Trophoblast cell (in vitro differentiated cells and primary cell): ENCODE results near the gene WIPF1.
A peak's percentile ranks its signal among the peaks of the same experiment; 100 is the strongest.

Experiments
- DNase-seq, 2 donors: peaks; one replicate each; pipeline ENCODE4 v3.0.0-alpha.2; 2016
- H2AFZ ChIP-seq: 2 replicates; pipeline ENCODE4 v1.6.1; 2013; ENCODE audit warnings: low read length, moderate library complexity, mild to moderate bottlenecking; ENCODE audit not compliant: insufficient read depth, poor library complexity
- H2AK5ac ChIP-seq: 2 replicates; pipeline ENCODE4 v1.6.1; 2013; ENCODE audit warnings: mild to moderate bottlenecking, low read length
- H2BK120ac ChIP-seq: 2 replicates; pipeline ENCODE4 v1.6.1; 2013; ENCODE audit warnings: low read length, mild to moderate bottlenecking, moderate library complexity; ENCODE audit not compliant: insufficient read depth, poor library complexity
- H2BK12ac ChIP-seq: 2 replicates; pipeline ENCODE4 v1.6.1; 2013; ENCODE audit warnings: mild to moderate bottlenecking, low read length, moderate library complexity
- H2BK5ac ChIP-seq: 2 replicates; pipeline ENCODE4 v1.6.1; 2013; ENCODE audit warnings: low read length, low read depth, moderate library complexity, mild to moderate bottlenecking; ENCODE audit not compliant: poor library complexity
- H3K14ac ChIP-seq: 2 replicates; pipeline ENCODE4 v1.6.1; 2013; ENCODE audit warnings: mild to moderate bottlenecking, low read length
- H3K18ac ChIP-seq: 2 replicates; pipeline ENCODE4 v1.6.1; 2013; ENCODE audit warnings: mild to moderate bottlenecking, low read length
- H3K23ac ChIP-seq: 2 replicates; pipeline ENCODE4 v1.6.1; 2013; ENCODE audit warnings: low read length
- H3K27ac ChIP-seq: 2 replicates; pipeline ENCODE4 v1.5.1; 2013; ENCODE audit warnings: low read depth, mild to moderate bottlenecking, inconsistent platforms, low read length, moderate library complexity
- H3K27me3 ChIP-seq: 2 replicates; pipeline ENCODE4 v1.6.1; 2013; ENCODE audit warnings: inconsistent platforms, mild to moderate bottlenecking, low read length, moderate library complexity; ENCODE audit not compliant: insufficient read depth
- H3K36me3 ChIP-seq, 2 experiments: 1 replicate in 1 of 2; 2 replicates in 1 of 2; pipeline ENCODE4 v1.6.1; 2013; ENCODE audit warnings: low read length in 2 of 2, mild to moderate bottlenecking in 2 of 2, moderate library complexity in 1 of 2; ENCODE audit not compliant: insufficient read depth in 2 of 2, control insufficient read depth in 1 of 2
- H3K4ac ChIP-seq: 2 replicates; pipeline ENCODE4 v1.6.1; 2013; ENCODE audit warnings: low read depth, mild to moderate bottlenecking, low read length, moderate library complexity
- H3K4me1 ChIP-seq, 2 experiments: 1 replicate in 1 of 2; 2 replicates in 1 of 2; pipeline ENCODE4 v1.6.1; 2013; ENCODE audit warnings: low read length in 2 of 2, mild to moderate bottlenecking in 2 of 2, moderate library complexity in 1 of 2; ENCODE audit not compliant: insufficient read depth in 2 of 2, control insufficient read depth in 1 of 2
- H3K4me2 ChIP-seq: 2 replicates; pipeline ENCODE4 v1.6.1; 2013; ENCODE audit warnings: inconsistent platforms, mild to moderate bottlenecking, low read length, moderate library complexity
- H3K4me3 ChIP-seq: 2 replicates; pipeline ENCODE4 v1.5.1; 2013; ENCODE audit warnings: mild to moderate bottlenecking, low read depth, low read length, inconsistent platforms
- H3K79me1 ChIP-seq: one replicate; pipeline ENCODE4 v1.6.1; 2013; ENCODE audit warnings: low read length
- H3K79me2 ChIP-seq: 2 replicates; pipeline ENCODE4 v1.6.1; 2013; ENCODE audit warnings: low read length, mild to moderate bottlenecking; ENCODE audit not compliant: control insufficient read depth, insufficient read depth, poor library complexity
- H3K9ac ChIP-seq: 2 replicates; pipeline ENCODE4 v1.6.1; 2013; ENCODE audit warnings: mild to moderate bottlenecking, low read length
- H3K9me3 ChIP-seq: 2 replicates; pipeline ENCODE4 v1.6.1; 2013; ENCODE audit warnings: low read depth, mild to moderate bottlenecking, control low read depth, inconsistent platforms, low read length; ENCODE audit not compliant: insufficient read depth
- H4K12ac ChIP-seq: 2 replicates; pipeline ENCODE4 v1.6.1; 2013; ENCODE audit warnings: low read depth, mild to moderate bottlenecking, low read length, moderate library complexity
- H4K8ac ChIP-seq: 2 replicates; pipeline ENCODE4 v1.6.1; 2013; ENCODE audit warnings: low read depth, mild to moderate bottlenecking, low read length, moderate library complexity
- H4K91ac ChIP-seq: one replicate; pipeline ENCODE4 v1.6.1; 2013; ENCODE audit warnings: low read depth, mild to moderate bottlenecking, low read length, moderate library complexity
- WGBS: extraction: QIAGEN DNeasy Blood & Tissue Kit; methylation state at CpG from one replicate; pipeline ENCODE4 v1.1.7; 2013; ENCODE audit warnings: missing lambda C conversion rate; ENCODE audit not compliant: insufficient read length, insufficient coverage; ENCODE audit errors: extremely low coverage; 5-methylcytosine and 5-hydroxymethylcytosine counted together

WIPF1 gene

GRCh38 chr2:174593574-174594203 is 3.9 kb downstream of the WIPF1 start:
- no peaks in the 10 kb centered on the region for H3K27me3 ChIP-seq
- no peak overlapping the region for H4K8ac ChIP-seq
- no CpG with 5 or more reads among the region's 6 CpGs for WGBS
- peaks cover 12% of the 10 kb centered on the region for H3K79me1 ChIP-seq
- H2BK5ac ChIP-seq: no peak overlapping the region
- no peak for DNase-seq
- H3K27ac ChIP-seq: peak overlapping the region; percentile 77
- H3K79me2 ChIP-seq: peaks cover 1% of the 10 kb centered on the region
- H3K4me1 ChIP-seq: peaks cover 0 to 22% of the 10 kb centered on the region in 2 experiments
- H3K18ac ChIP-seq: no peak overlapping the region
- H2BK12ac ChIP-seq: no peak overlapping the region
- peak overlapping the region; percentile 35 for H2BK120ac ChIP-seq
- H3K4me3 ChIP-seq: no peak overlapping the region
- no peaks in the 10 kb centered on the region for H3K9me3 ChIP-seq
- H3K23ac ChIP-seq: no peak overlapping the region
- H3K14ac ChIP-seq: peak overlapping the region; percentile 2
- no peak overlapping the region for H4K12ac ChIP-seq
- no peak overlapping the region for H4K91ac ChIP-seq
- no peak overlapping the region for H3K4ac ChIP-seq
- peak overlapping the region; percentile 25 for H3K4me2 ChIP-seq
- peaks cover 4% of the 10 kb centered on the region in 2 experiments for H3K36me3 ChIP-seq
- no peak overlapping the region for H2AFZ ChIP-seq
- no peak overlapping the region for H3K9ac ChIP-seq
- H2AK5ac ChIP-seq: no peak overlapping the region

GRCh38 chr2:174593041-174593440 is 4.6 kb downstream of the WIPF1 start:
- no peak overlapping the region for H3K27ac ChIP-seq
- no peak overlapping the region for H3K23ac ChIP-seq
- H3K14ac ChIP-seq: no peak overlapping the region
- H4K12ac ChIP-seq: no peak overlapping the region
- H2AK5ac ChIP-seq: no peak overlapping the region
- no peak overlapping the region for H3K9ac ChIP-seq
- peaks cover 2 to 26% of the 10 kb centered on the region in 2 experiments for H3K4me1 ChIP-seq
- H3K27me3 ChIP-seq: no peaks in the 10 kb centered on the region
- H2BK12ac ChIP-seq: no peak overlapping the region
- H4K91ac ChIP-seq: no peak overlapping the region
- H2AFZ ChIP-seq: no peak overlapping the region
- no peak overlapping the region for H4K8ac ChIP-seq
- H3K9me3 ChIP-seq: no peaks in the 10 kb centered on the region
- no peak for DNase-seq
- H3K79me2 ChIP-seq: peaks cover 1% of the 10 kb centered on the region
- H2BK5ac ChIP-seq: no peak overlapping the region
- H3K4ac ChIP-seq: no peak overlapping the region
- H3K4me3 ChIP-seq: no peak overlapping the region
- peaks cover 12% of the 10 kb centered on the region for H3K79me1 ChIP-seq
- H3K36me3 ChIP-seq: peaks cover 4% of the 10 kb centered on the region in 2 experiments
- no peak overlapping the region for H3K18ac ChIP-seq
- H2BK120ac ChIP-seq: no peak overlapping the region
- no peak overlapping the region for H3K4me2 ChIP-seq

- H3K4me3 ChIP-seq: no peak overlapping the region
- no peak overlapping the region for H2BK12ac ChIP-seq
- no peak overlapping the region for H3K14ac ChIP-seq
- no peak overlapping the region for H3K18ac ChIP-seq
- DNase-seq: no peak
- peaks cover 10% of the 10 kb centered on the region for H3K79me1 ChIP-seq
- H3K4me2 ChIP-seq: no peak overlapping the region
- H2AK5ac ChIP-seq: no peak overlapping the region
- H4K12ac ChIP-seq: no peak overlapping the region
- no peak overlapping the region for H3K27ac ChIP-seq
- WGBS: no CpG with 5 or more reads among the region's 5 CpGs
- H4K91ac ChIP-seq: no peak overlapping the region
- H3K9me3 ChIP-seq: no peaks in the 10 kb centered on the region
- no peak overlapping the region for H3K4ac ChIP-seq
- H3K79me2 ChIP-seq: peaks cover 1% of the 10 kb centered on the region
- H3K23ac ChIP-seq: no peak overlapping the region
- no peaks in the 10 kb centered on the region for H3K27me3 ChIP-seq
- H4K8ac ChIP-seq: no peak overlapping the region
- H2BK5ac ChIP-seq: no peak overlapping the region
- peaks cover 5 to 32% of the 10 kb centered on the region in 2 experiments for H3K4me1 ChIP-seq
- H3K9ac ChIP-seq: no peak overlapping the region
- H3K36me3 ChIP-seq: peaks cover 4% of the 10 kb centered on the region in 2 experiments
- no peak overlapping the region for H2AFZ ChIP-seq
- no peak overlapping the region for H2BK120ac ChIP-seq
Observed at GRCh38 chr2:174591740-174592139, 5.9 kb downstream of the WIPF1 start.

GRCh38 chr2:174590928-174591648 is 6.5 kb downstream of the WIPF1 start:
- Histone ChIP-seq H3K4me2 (no peak overlapping the region), H4K12ac (no peak overlapping the region), H3K18ac (no peak overlapping the region), H3K23ac (no peak overlapping the region), H3K4me1 (peaks cover 10 to 38% of the 10 kb centered on the region in 2 experiments), H3K14ac (no peak overlapping the region), H3K4ac (no peak overlapping the region), H3K9ac (no peak overlapping the region), H3K27me3 (no peaks in the 10 kb centered on the region), H4K91ac (no peak overlapping the region), H4K8ac (no peak overlapping the region), H3K27ac (no peak overlapping the region), H3K4me3 (no peak overlapping the region), H2AK5ac (no peak overlapping the region), H3K79me1 (peaks cover 15% of the 10 kb centered on the region), H2BK12ac (no peak overlapping the region), H3K36me3 (peaks cover 4% of the 10 kb centered on the region in 2 experiments), H2AFZ (no peak overlapping the region), H3K9me3 (no peaks in the 10 kb centered on the region), H2BK5ac (no peak overlapping the region), H3K79me2 (peaks cover 1% of the 10 kb centered on the region), H2BK120ac (no peak overlapping the region)
- DNase-seq: no peak
- WGBS: no CpG with 5 or more reads among the region's 5 CpGs
